Sigmoid colon (tissue), 4 donors: ENCODE data around the gene CLHC1.

Source experiments
- EP300 ChIP-seq, 4 donors: sonication (generic); formaldehyde crosslinking; IDR thresholded peaks; one replicate each; pipeline ENCODE4 v1.6.1; 2017; ENCODE audit warnings: antibody characterized with exemption in 4 of 4
- POLR2A ChIP-seq, 2 donors: fragments of 450-650 bp; IDR thresholded peaks; one replicate each; pipeline ENCODE4 v1.6.1; 2016; ENCODE audit warnings: antibody characterized with exemption in 2 of 2, mild to moderate bottlenecking in 2 of 2, moderate library complexity in 2 of 2
- POLR2AphosphoS5 ChIP-seq, 4 donors: sonication (generic); formaldehyde crosslinking; IDR thresholded peaks; one replicate each; pipeline ENCODE4 v1.6.1; 2017; ENCODE audit warnings: antibody characterized with exemption in 4 of 4
- TF ChIP-seq, protein P1 (sequence below), 4 experiments: fragments of 450-650 bp in 3 of 4; fragments of 200-600 bp in 1 of 4; IDR thresholded peaks; one replicate each; pipeline ENCODE4 v1.5.1; 2016 to 2019; ENCODE audit warnings: antibody characterized with exemption in 4 of 4, mild to moderate bottlenecking in 3 of 4, moderate library complexity in 2 of 4

DNA sequence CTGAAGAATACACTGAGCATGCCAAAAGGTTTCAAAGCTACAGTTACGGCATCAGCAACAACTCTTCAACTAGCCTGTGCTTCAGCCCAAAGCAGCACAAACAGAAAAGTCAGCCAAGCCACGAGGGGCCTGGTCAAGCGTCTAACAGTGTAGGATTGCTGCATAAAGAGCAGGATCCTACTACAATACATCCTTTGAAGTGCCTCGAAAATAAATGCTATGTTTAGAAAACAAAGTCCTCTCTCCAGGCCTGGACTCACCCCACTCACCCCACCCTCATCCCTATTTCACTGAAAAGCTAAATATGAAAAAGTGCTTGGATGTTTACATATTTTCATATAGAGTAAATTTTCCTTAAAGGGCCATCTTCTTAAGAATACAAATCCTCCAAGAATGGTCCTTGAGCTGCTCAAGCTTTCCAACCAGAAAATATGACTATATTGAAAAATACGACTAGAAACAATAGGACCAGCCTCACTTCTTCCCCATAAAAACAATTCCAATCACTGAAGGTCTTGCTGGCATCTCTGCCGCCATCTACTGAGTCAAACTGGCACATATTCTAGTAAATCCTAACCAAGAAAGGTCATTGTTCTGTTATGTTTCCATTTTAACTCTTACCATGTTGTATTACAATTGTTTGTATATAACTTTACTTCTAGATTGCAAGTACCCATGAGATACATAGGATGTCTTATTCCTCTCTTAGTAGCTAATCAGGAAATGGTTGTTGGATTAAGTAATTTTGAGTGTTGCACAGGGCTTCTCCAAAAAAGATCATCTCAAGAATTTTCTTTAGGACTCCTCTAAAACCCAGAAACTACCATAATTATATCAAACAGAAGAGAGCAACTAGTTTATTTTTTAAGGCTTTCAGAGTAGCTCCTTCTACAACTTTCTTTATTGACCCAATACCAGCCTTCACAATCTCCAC is 63.6 kb downstream of the CLHC1 start:
- TF ChIP-seq, protein P1, sequence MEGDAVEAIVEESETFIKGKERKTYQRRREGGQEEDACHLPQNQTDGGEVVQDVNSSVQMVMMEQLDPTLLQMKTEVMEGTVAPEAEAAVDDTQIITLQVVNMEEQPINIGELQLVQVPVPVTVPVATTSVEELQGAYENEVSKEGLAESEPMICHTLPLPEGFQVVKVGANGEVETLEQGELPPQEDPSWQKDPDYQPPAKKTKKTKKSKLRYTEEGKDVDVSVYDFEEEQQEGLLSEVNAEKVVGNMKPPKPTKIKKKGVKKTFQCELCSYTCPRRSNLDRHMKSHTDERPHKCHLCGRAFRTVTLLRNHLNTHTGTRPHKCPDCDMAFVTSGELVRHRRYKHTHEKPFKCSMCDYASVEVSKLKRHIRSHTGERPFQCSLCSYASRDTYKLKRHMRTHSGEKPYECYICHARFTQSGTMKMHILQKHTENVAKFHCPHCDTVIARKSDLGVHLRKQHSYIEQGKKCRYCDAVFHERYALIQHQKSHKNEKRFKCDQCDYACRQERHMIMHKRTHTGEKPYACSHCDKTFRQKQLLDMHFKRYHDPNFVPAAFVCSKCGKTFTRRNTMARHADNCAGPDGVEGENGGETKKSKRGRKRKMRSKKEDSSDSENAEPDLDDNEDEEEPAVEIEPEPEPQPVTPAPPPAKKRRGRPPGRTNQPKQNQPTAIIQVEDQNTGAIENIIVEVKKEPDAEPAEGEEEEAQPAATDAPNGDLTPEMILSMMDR (IDR thresholded peaks at IDR 0.05): peak; percentile 66 to 81 (median 74)
- no peak for TF ChIP-seq EP300 (IDR thresholded peaks at IDR 0.05)
- TF ChIP-seq POLR2AphosphoS5 (IDR thresholded peaks at IDR 0.05): peak in 3 of 4 donors; percentile 6 to 27 (median 11)
- no peak for TF ChIP-seq POLR2A (IDR thresholded peaks at IDR 0.05)
